ENCODE results near the gene ABCG2. TPM values are rescaled to one million over a fixed set of nuclear protein-coding genes. Genes with fewer than 3 reads are reported as not detected.

ABCG2 gene
- total and polyA plus RNA-seq, 7 experiments from 2014 or later = 0.26 to 0.67 (median 0.46) TPM; not detected in 3

GRCh38 chr4:88064410-88064809 is 94.0 kb downstream of the ABCG2 start:
- no peak overlapping the region for H3K4me3 ChIP-seq (ENCODE audit: low read length)
- ATAC-seq = no peak
- H3K4me3 Mint-ChIP-seq = no peak overlapping the region
- no peak overlapping the region for H3K27ac Mint-ChIP-seq
- H3K27ac ChIP-seq (ENCODE audit: low read depth, low read length) = no peak overlapping the region
- peaks cover 5 to 64% (median 47%) of the 10 kb centered on the region in 5 donors for H3K36me3 Mint-ChIP-seq
- peaks cover 0 to 16% (median 3%) of the 10 kb centered on the region in 11 donors for H3K9me3 Mint-ChIP-seq
- no peaks in the 10 kb centered on the region for H3K9me3 ChIP-seq (ENCODE audit: control insufficient read depth in 2 of 3, low read length in 3 of 3)
- peaks cover 0 to 2% (median 0%) of the 10 kb centered on the region in 7 donors for H3K4me1 Mint-ChIP-seq
- no peak for DNase-seq
- ChIA-PET CTCF (no interaction called here), POLR2A (no interaction called here)
- no peaks in the 10 kb centered on the region for H3K4me1 ChIP-seq (ENCODE audit: control insufficient read depth in 2 of 2, insufficient read depth in 2 of 2, low read length in 2 of 2)
- intact Hi-C loops (cut with micrococcal nuclease) = no loop called here
- no peaks in the 10 kb centered on the region for H3K27me3 Mint-ChIP-seq
- no peaks in the 10 kb centered on the region for H3K27me3 ChIP-seq (ENCODE audit: control insufficient read depth in 2 of 2, insufficient read depth in 2 of 2, low read length in 2 of 2)
- H3K36me3 ChIP-seq (ENCODE audit: control insufficient read depth in 2 of 3, insufficient read depth in 3 of 3, low read length in 3 of 3) = peaks cover 0 to 25% (median 2%) of the 10 kb centered on the region in 3 experiments

GRCh38 chr4:88063634-88064296 is 94.7 kb downstream of the ABCG2 start:
- CTCF ChIA-PET = no interaction called here
- POLR2A ChIA-PET = no interaction called here
- intact Hi-C loops (cut with micrococcal nuclease) = no loop called here
- Histone ChIP-seq H3K9me3 (ENCODE audit: control insufficient read depth in 2 of 3, low read length in 3 of 3) (no peaks in the 10 kb centered on the region), H3K4me1 (ENCODE audit: control insufficient read depth in 2 of 2, insufficient read depth in 2 of 2, low read length in 2 of 2) (no peaks in the 10 kb centered on the region), H3K4me3 (ENCODE audit: low read length) (no peak overlapping the region), H3K36me3 (ENCODE audit: control insufficient read depth in 2 of 3, insufficient read depth in 3 of 3, low read length in 3 of 3) (peaks cover 0 to 25% (median 2%) of the 10 kb centered on the region in 3 experiments), H3K27ac (ENCODE audit: low read depth, low read length) (no peak overlapping the region), H3K27me3 (ENCODE audit: control insufficient read depth in 2 of 2, insufficient read depth in 2 of 2, low read length in 2 of 2) (no peaks in the 10 kb centered on the region)
- Mint-ChIP-seq H3K4me1 (peaks cover 0 to 2% (median 0%) of the 10 kb centered on the region in 7 donors), H3K27me3 (no peaks in the 10 kb centered on the region), H3K36me3 (peaks cover 5 to 63% (median 42%) of the 10 kb centered on the region in 5 donors), H3K4me3 (no peak overlapping the region), H3K27ac (peak overlapping the region in 1 of 9 donors; percentile 21), H3K9me3 (peaks cover 0 to 12% (median 3%) of the 10 kb centered on the region in 11 donors)
- DNase-seq = no peak
- no peak for ATAC-seq

GRCh38 chr4:88062843-88063242 is 95.6 kb downstream of the ABCG2 start:
- CTCF ChIA-PET = no interaction called here
- Histone ChIP-seq H3K27me3 (ENCODE audit: control insufficient read depth in 2 of 2, insufficient read depth in 2 of 2, low read length in 2 of 2) (no peaks in the 10 kb centered on the region), H3K4me1 (ENCODE audit: control insufficient read depth in 2 of 2, insufficient read depth in 2 of 2, low read length in 2 of 2) (no peaks in the 10 kb centered on the region), H3K4me3 (ENCODE audit: low read length) (no peak overlapping the region), H3K27ac (ENCODE audit: low read depth, low read length) (no peak overlapping the region), H3K36me3 (ENCODE audit: control insufficient read depth in 2 of 3, insufficient read depth in 3 of 3, low read length in 3 of 3) (peaks cover 0 to 21% (median 2%) of the 10 kb centered on the region in 3 experiments), H3K9me3 (ENCODE audit: control insufficient read depth in 2 of 3, low read length in 3 of 3) (no peaks in the 10 kb centered on the region)
- intact Hi-C loops (cut with micrococcal nuclease) = no loop called here
- no peak for ATAC-seq
- no peak overlapping the region for H3K4me3 Mint-ChIP-seq
- peaks cover 4 to 57% (median 34%) of the 10 kb centered on the region in 5 donors for H3K36me3 Mint-ChIP-seq
- H3K9me3 Mint-ChIP-seq = peaks cover 0 to 5% (median 1%) of the 10 kb centered on the region in 11 donors
- POLR2A ChIA-PET = no interaction called here
- DNase-seq = no peak
- no peak overlapping the region for H3K27ac Mint-ChIP-seq
- H3K27me3 Mint-ChIP-seq = no peaks in the 10 kb centered on the region
- H3K4me1 Mint-ChIP-seq = peaks cover 0 to 2% (median 0%) of the 10 kb centered on the region in 7 donors

- Histone ChIP-seq H3K27ac (ENCODE audit: low read depth, low read length) (no peak overlapping the region), H3K4me1 (ENCODE audit: control insufficient read depth in 2 of 2, insufficient read depth in 2 of 2, low read length in 2 of 2) (no peaks in the 10 kb centered on the region), H3K27me3 (ENCODE audit: control insufficient read depth in 2 of 2, insufficient read depth in 2 of 2, low read length in 2 of 2) (no peaks in the 10 kb centered on the region), H3K9me3 (ENCODE audit: control insufficient read depth in 2 of 3, low read length in 3 of 3) (no peaks in the 10 kb centered on the region), H3K4me3 (ENCODE audit: low read length) (no peak overlapping the region), H3K36me3 (ENCODE audit: control insufficient read depth in 2 of 3, insufficient read depth in 3 of 3, low read length in 3 of 3) (peaks cover 0 to 16% (median 2%) of the 10 kb centered on the region in 3 experiments)
- ATAC-seq = no peak
- Mint-ChIP-seq H3K27me3 (no peaks in the 10 kb centered on the region), H3K36me3 (peaks cover 0 to 52% (median 28%) of the 10 kb centered on the region in 5 donors), H3K27ac (no peak overlapping the region), H3K4me1 (peaks cover 0 to 2% (median 0%) of the 10 kb centered on the region in 7 donors), H3K9me3 (peaks cover 0 to under 1% (median 0%) of the 10 kb centered on the region in 11 donors), H3K4me3 (no peak overlapping the region)
- intact Hi-C loops (cut with micrococcal nuclease) = no loop called here
- no peak for DNase-seq
- CTCF ChIA-PET = no interaction called here
- POLR2A ChIA-PET = no interaction called here
Measured at GRCh38 chr4:88062311-88062710, 96.1 kb downstream of the ABCG2 start.

- DNase-seq (no peak), ATAC-seq (no peak)
- H3K4me1 ChIP-seq (ENCODE audit: control insufficient read depth in 2 of 2, insufficient read depth in 2 of 2, low read length in 2 of 2) = no peaks in the 10 kb centered on the region
- ChIA-PET POLR2A (no interaction called here), CTCF (no interaction called here)
- Mint-ChIP-seq H3K4me3 (no peak overlapping the region), H3K27ac (no peak overlapping the region), H3K9me3 (no peaks in the 10 kb centered on the region), H3K27me3 (no peaks in the 10 kb centered on the region), H3K4me1 (peaks cover 0 to 2% (median 0%) of the 10 kb centered on the region in 7 donors), H3K36me3 (peaks cover 0 to 46% (median 25%) of the 10 kb centered on the region in 5 donors)
- peaks cover 0 to 17% (median under 1%) of the 10 kb centered on the region in 3 experiments for H3K36me3 ChIP-seq (ENCODE audit: control insufficient read depth in 2 of 3, insufficient read depth in 3 of 3, low read length in 3 of 3)
- H3K9me3 ChIP-seq (ENCODE audit: control insufficient read depth in 2 of 3, low read length in 3 of 3) = no peaks in the 10 kb centered on the region
- intact Hi-C loops (cut with micrococcal nuclease) = no loop called here
- no peak overlapping the region for H3K27ac ChIP-seq (ENCODE audit: low read depth, low read length)
- H3K27me3 ChIP-seq (ENCODE audit: control insufficient read depth in 2 of 2, insufficient read depth in 2 of 2, low read length in 2 of 2) = no peaks in the 10 kb centered on the region
- H3K4me3 ChIP-seq (ENCODE audit: low read length) = no peak overlapping the region
Measured at GRCh38 chr4:88060431-88060830, 98.0 kb downstream of the ABCG2 start.

GRCh38 chr4:88059766-88060165 is 98.7 kb downstream of the ABCG2 start:
- Histone ChIP-seq H3K9me3 (ENCODE audit: control insufficient read depth in 2 of 3, low read length in 3 of 3) (no peaks in the 10 kb centered on the region), H3K4me1 (ENCODE audit: control insufficient read depth in 2 of 2, insufficient read depth in 2 of 2, low read length in 2 of 2) (no peaks in the 10 kb centered on the region), H3K27ac (ENCODE audit: low read depth, low read length) (no peak overlapping the region), H3K27me3 (ENCODE audit: control insufficient read depth in 2 of 2, insufficient read depth in 2 of 2, low read length in 2 of 2) (no peaks in the 10 kb centered on the region), H3K36me3 (ENCODE audit: control insufficient read depth in 2 of 3, insufficient read depth in 3 of 3, low read length in 3 of 3) (peaks cover 0 to 13% (median 0%) of the 10 kb centered on the region in 3 experiments), H3K4me3 (ENCODE audit: low read length) (no peak overlapping the region)
- Mint-ChIP-seq H3K9me3 (no peaks in the 10 kb centered on the region), H3K4me1 (peaks cover 0 to 2% (median 0%) of the 10 kb centered on the region in 7 donors), H3K27ac (no peak overlapping the region), H3K36me3 (peaks cover 0 to 44% (median 21%) of the 10 kb centered on the region in 5 donors), H3K4me3 (no peak overlapping the region), H3K27me3 (no peaks in the 10 kb centered on the region)
- ATAC-seq (no peak), DNase-seq (no peak)
- ChIA-PET CTCF (no interaction called here), POLR2A (no interaction called here)
- intact Hi-C loops (cut with micrococcal nuclease) = no loop called here

- CTCF ChIA-PET = no interaction called here
- Mint-ChIP-seq H3K36me3 (peaks cover 0 to 35% (median 13%) of the 10 kb centered on the region in 5 donors), H3K4me3 (no peak overlapping the region), H3K27ac (no peak overlapping the region), H3K4me1 (no peaks in the 10 kb centered on the region), H3K27me3 (no peaks in the 10 kb centered on the region), H3K9me3 (no peaks in the 10 kb centered on the region)
- Histone ChIP-seq H3K4me3 (ENCODE audit: low read length) (no peak overlapping the region), H3K27ac (ENCODE audit: low read depth, low read length) (no peak overlapping the region), H3K36me3 (ENCODE audit: control insufficient read depth in 2 of 3, insufficient read depth in 3 of 3, low read length in 3 of 3) (peaks cover 0 to 13% (median 0%) of the 10 kb centered on the region in 3 experiments), H3K4me1 (ENCODE audit: control insufficient read depth in 2 of 2, insufficient read depth in 2 of 2, low read length in 2 of 2) (no peaks in the 10 kb centered on the region), H3K27me3 (ENCODE audit: control insufficient read depth in 2 of 2, insufficient read depth in 2 of 2, low read length in 2 of 2) (no peaks in the 10 kb centered on the region), H3K9me3 (ENCODE audit: control insufficient read depth in 2 of 3, low read length in 3 of 3) (no peaks in the 10 kb centered on the region)
- intact Hi-C loops (cut with micrococcal nuclease) = no loop called here
- no peak for DNase-seq
- POLR2A ChIA-PET = no interaction called here
- no peak for ATAC-seq
Measured at GRCh38 chr4:88058295-88058694, 100.1 kb downstream of the ABCG2 start.
